Measurements from ENCODE around the gene FBXO31. TPM values are rescaled to one million over a fixed set of nuclear protein-coding genes. Genes with fewer than 3 reads are reported as not detected.

FBXO31 gene
- total and polyA plus RNA-seq, 2 of the 13 experiments (the other 11 are each of a cell fraction or from before 2014, with no cell fraction given) = 92.4 to 101 TPM

DNA sequence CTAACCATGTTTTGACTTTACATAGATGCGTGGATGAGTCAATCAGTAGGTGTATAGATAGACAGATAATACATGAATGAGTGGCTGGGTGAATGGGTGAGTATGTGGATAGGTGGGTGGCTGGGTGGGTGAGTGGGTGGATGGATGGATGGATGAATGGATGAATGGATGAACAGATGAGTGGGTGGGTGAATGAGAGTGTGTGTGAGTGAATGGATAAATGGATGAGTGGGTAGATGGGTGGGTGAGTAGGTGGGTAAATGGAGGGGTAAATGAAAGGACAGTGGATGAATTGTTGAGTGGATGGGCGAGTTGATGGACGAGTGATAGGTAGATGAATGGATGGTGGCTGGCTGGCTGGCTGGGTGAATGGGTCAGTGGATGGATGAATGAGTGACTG, 89.6 kb downstream of the FBXO31 start (continued):
- TF ChIP-seq, protein P1, sequence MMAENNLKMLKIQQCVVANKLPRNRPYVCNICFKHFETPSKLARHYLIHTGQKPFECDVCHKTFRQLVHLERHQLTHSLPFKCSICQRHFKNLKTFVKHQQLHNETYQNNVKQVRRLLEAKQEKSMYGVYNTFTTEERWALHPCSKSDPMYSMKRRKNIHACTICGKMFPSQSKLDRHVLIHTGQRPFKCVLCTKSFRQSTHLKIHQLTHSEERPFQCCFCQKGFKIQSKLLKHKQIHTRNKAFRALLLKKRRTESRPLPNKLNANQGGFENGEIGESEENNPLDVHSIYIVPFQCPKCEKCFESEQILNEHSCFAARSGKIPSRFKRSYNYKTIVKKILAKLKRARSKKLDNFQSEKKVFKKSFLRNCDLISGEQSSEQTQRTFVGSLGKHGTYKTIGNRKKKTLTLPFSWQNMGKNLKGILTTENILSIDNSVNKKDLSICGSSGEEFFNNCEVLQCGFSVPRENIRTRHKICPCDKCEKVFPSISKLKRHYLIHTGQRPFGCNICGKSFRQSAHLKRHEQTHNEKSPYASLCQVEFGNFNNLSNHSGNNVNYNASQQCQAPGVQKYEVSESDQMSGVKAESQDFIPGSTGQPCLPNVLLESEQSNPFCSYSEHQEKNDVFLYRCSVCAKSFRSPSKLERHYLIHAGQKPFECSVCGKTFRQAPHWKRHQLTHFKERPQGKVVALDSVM (CRISPR knock-in tag; IDR thresholded peaks at IDR 0.05) = no peak
- TF ChIP-seq MTF2 (CRISPR knock-in tag; IDR thresholded peaks at IDR 0.05; ENCODE audit: borderline replicate concordance) (no peak), PITX1 (CRISPR knock-in tag; IDR thresholded peaks at IDR 0.05) (no peak)

GRCh38 chr16:87291944-87292343, 91.6 kb downstream of the FBXO31 start:
- no peaks in the 10 kb centered on the region for H3K36me3 ChIP-seq (replicated peaks in 1 of 2; ENCODE audit: control insufficient read depth in 1 of 2, insufficient read depth in 2 of 2, low read length in 2 of 2)
- H3K27ac ChIP-seq (ENCODE audit: extremely low read length, insufficient read depth, low read length) = no peak overlapping the region
- no peak overlapping the region for H3K4me3 ChIP-seq (replicated peaks in 1 of 3; ENCODE audit: insufficient read depth in 1 of 3, low read depth in 2 of 3, low read length in 3 of 3)
- POLR2A ChIA-PET = no interaction called here
- WGBS (ENCODE audit: low lambda C conversion rate) = 83% methylated on average over 6 of the region's 6 CpGs
- no peaks in the 10 kb centered on the region for H3K79me2 ChIP-seq (ENCODE audit: insufficient read depth, low read length)
- no peak overlapping the region for H3K9ac ChIP-seq (ENCODE audit: insufficient read depth, low read depth, low read length)
- intact Hi-C loops (cut with micrococcal nuclease; ENCODE audit: unreplicated experiment) (no loop called here), in situ Hi-C loops (cut with HindIII; ENCODE audit: extremely low pct_ligation_motif_present, low pct_unique_long_range_greater_than_20kb) (no loop called here)
- no peaks in the 10 kb centered on the region for H3K9me3 ChIP-seq (ENCODE audit: low read length)
- no peaks in the 10 kb centered on the region for H3K27me3 ChIP-seq (ENCODE audit: control insufficient read depth in 1 of 2, insufficient read depth in 2 of 2, low read length in 2 of 2)
- CTCF ChIA-PET (ENCODE audit: low intra/inter-chr PET ratio, low total read pairs) = no interaction called here
- no TSS peak for BruUV-seq (replicated peaks)
- no peak for ATAC-seq
- no peak overlapping the region for H3K4me2 ChIP-seq (ENCODE audit: low read depth, low read length)
- H2AFZ ChIP-seq (ENCODE audit: low read length) = no peak overlapping the region
- peaks cover 23% of the 10 kb centered on the region for H3K4me1 ChIP-seq (ENCODE audit: insufficient read depth, low read length)
- DNase-seq (ENCODE audit: low spot score) = no peak
- no peak for FAIRE-seq
- TF ChIP-seq RBAK (CRISPR knock-in tag; IDR thresholded peaks at IDR 0.05) = peak; percentile 90
- TF ChIP-seq MAFK (conservative IDR thresholded peaks at IDR 0.05 in 1 of 2, IDR thresholded peaks at IDR 0.05 in 1 of 2; ENCODE audit: low read length in 2 of 2) = peak in 1 of 2 experiments; percentile 36; a peak in 2 of 4 replicates
- TF ChIP-seq ZNF251 (CRISPR knock-in tag; IDR thresholded peaks at IDR 0.05) = no peak
- no peaks in the 10 kb centered on the region for H4K20me1 ChIP-seq (ENCODE audit: insufficient read depth, low read length)

All from HepG2 (cell line).